BE2C (cell line): Measurements from ENCODE around the gene DUSP10.

ENCODE experiments used
- DNase-seq: peaks from one replicate; pipeline ENCODE4 v3.0.0-alpha.2; 2020
- H3K27me3 ChIP-seq: fragments of 250-450 bp; sonication (Bioruptor Pico); 2 replicates; pipeline ENCODE4 v1.5.1; 2020; ENCODE audit warnings: mild to moderate bottlenecking
- H3K36me3 ChIP-seq: fragments of 250-450 bp; sonication (Bioruptor Pico); 2 replicates; pipeline ENCODE4 v1.5.1; 2020; ENCODE audit warnings: mild to moderate bottlenecking
- H3K4me1 ChIP-seq: fragments of 250-450 bp; sonication (Bioruptor Pico); 2 replicates; pipeline ENCODE4 v1.5.1; 2020
- H3K4me3 ChIP-seq: 2 replicates; pipeline ENCODE4 v1.5.1; 2011; ENCODE audit warnings: low read depth, low read length
- H3K9me3 ChIP-seq: fragments of 250-450 bp; sonication (Bioruptor Pico); 2 replicates; pipeline ENCODE4 v1.5.1; 2020
- CTCF ChIP-seq: IDR thresholded peaks from 2 replicates; pipeline ENCODE4 v1.5.1; 2012; ENCODE audit warnings: mild to moderate bottlenecking, low read depth, low read length

The DUSP10 gene

GRCh38 chr1:221748981-221749380 is 7.1 kb upstream of the DUSP10 start:
- TF ChIP-seq CTCF, result no peak
- Histone ChIP-seq H3K4me3 (no peak overlapping the region), H3K36me3 (no peaks in the 10 kb centered on the region), H3K4me1 (no peaks in the 10 kb centered on the region), H3K27me3 (no peaks in the 10 kb centered on the region), H3K9me3 (no peaks in the 10 kb centered on the region)
- no peak for DNase-seq

GRCh38 chr1:221747839-221748238 is 6.0 kb upstream of the DUSP10 start:
- no peak for DNase-seq
- H3K4me1 ChIP-seq, result no peaks in the 10 kb centered on the region

GRCh38 chr1:221743416-221744208 is 1.7 kb upstream of the DUSP10 start:
- no peak for TF ChIP-seq CTCF
- DNase-seq, result no peak
- Histone ChIP-seq H3K36me3 (peaks cover 7% of the 10 kb centered on the region), H3K4me3 (peak overlapping the region; percentile 81), H3K4me1 (no peaks in the 10 kb centered on the region), H3K9me3 (no peaks in the 10 kb centered on the region), H3K27me3 (no peaks in the 10 kb centered on the region)

More at GRCh38 chr1:221747839-221748238, 6.0 kb upstream of the DUSP10 start:
- H3K9me3 ChIP-seq, result no peaks in the 10 kb centered on the region
- TF ChIP-seq CTCF, result no peak
- H3K36me3 ChIP-seq, result no peaks in the 10 kb centered on the region
- no peak overlapping the region for H3K4me3 ChIP-seq
- no peaks in the 10 kb centered on the region for H3K27me3 ChIP-seq

- Histone ChIP-seq H3K4me1 (no peaks in the 10 kb centered on the region), H3K27me3 (no peaks in the 10 kb centered on the region), H3K9me3 (no peaks in the 10 kb centered on the region), H3K4me3 (peak overlapping the region; percentile 81), H3K36me3 (peaks cover 15% of the 10 kb centered on the region)
- peak; percentile 92 for DNase-seq
- TF ChIP-seq CTCF, result no peak
These were observed 896 bp upstream of the DUSP10 start for GRCh38 chr1:221742555-221743415.

- H3K4me3 ChIP-seq, result peak overlapping the region; percentile 99
- H3K4me1 ChIP-seq, result no peaks in the 10 kb centered on the region
- peak; percentile 29 for DNase-seq
- H3K9me3 ChIP-seq, result no peaks in the 10 kb centered on the region
- no peak for TF ChIP-seq CTCF
- H3K27me3 ChIP-seq, result no peaks in the 10 kb centered on the region
- H3K36me3 ChIP-seq, result peaks cover 32% of the 10 kb centered on the region
These were observed 741 bp downstream of the DUSP10 start for GRCh38 chr1:221740993-221741702.
